ENCODE measurements around the gene PGLYRP3.
"Not testable (repeated sequence)": the region's sequence is repeated elsewhere in the genome, so short reads cannot be mapped to it uniquely, and the experiment has no call there.

Gene PGLYRP3

GRCh38 chr1:153337980-153338853 lies 25.5 kb upstream of the PGLYRP3 start:
- no peak overlapping the region for H3K4me3 ChIP-seq (ENCODE audit: low read length)
- peaks cover 39% of the 10 kb centered on the region for H3K27me3 ChIP-seq (replicated peaks; ENCODE audit: control insufficient read depth, insufficient read depth, low read length)
- no peaks in the 10 kb centered on the region for H3K36me3 ChIP-seq (ENCODE audit: control insufficient read depth, insufficient read depth, low read length, severe bottlenecking)
- no peak overlapping the region for H3K9ac ChIP-seq (ENCODE audit: low read length)
- no peaks in the 10 kb centered on the region for H3K9me3 ChIP-seq (ENCODE audit: control insufficient read depth, low read length)
- no peaks in the 10 kb centered on the region for H3K4me1 ChIP-seq (ENCODE audit: control insufficient read depth, insufficient read depth, low read length)
- DNase-seq (ENCODE audit: low read depth), result no peak

- H3K9me3 ChIP-seq (ENCODE audit: control insufficient read depth, low read length), result peaks cover 3% of the 10 kb centered on the region
- H3K27me3 ChIP-seq (replicated peaks; ENCODE audit: control insufficient read depth, insufficient read depth, low read length), result peaks cover 25% of the 10 kb centered on the region
- H3K4me3 ChIP-seq (ENCODE audit: low read length), result no peak overlapping the region
- no peaks in the 10 kb centered on the region for H3K36me3 ChIP-seq (ENCODE audit: control insufficient read depth, insufficient read depth, low read length, severe bottlenecking)
- no peaks in the 10 kb centered on the region for H3K4me1 ChIP-seq (ENCODE audit: control insufficient read depth, insufficient read depth, low read length)
- H3K9ac ChIP-seq (ENCODE audit: low read length), result no peak overlapping the region
- DNase-seq (ENCODE audit: low read depth), result no peak
These were observed 23.9 kb upstream of the PGLYRP3 start for GRCh38 chr1:153336650-153337049.

DNA sequence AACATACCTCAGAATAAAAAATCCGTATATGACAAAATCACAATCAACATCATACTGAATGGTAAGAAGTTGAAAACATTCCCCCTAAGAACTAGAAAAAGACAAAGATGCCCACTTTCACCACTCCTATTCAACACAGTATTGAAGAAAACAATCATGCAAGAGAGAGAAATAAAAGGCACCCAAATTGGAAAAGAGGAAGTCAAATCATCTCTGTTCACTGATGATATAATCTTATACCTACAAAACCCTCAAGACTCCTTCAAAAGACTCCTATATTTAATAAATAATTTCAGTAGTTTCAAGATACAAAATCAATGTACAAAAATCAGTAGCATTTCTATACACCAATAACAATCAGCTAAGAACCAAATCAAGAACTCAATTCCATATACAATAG lies 21.1 kb upstream of the PGLYRP3 start:
- H3K4me1 ChIP-seq (ENCODE audit: control insufficient read depth, insufficient read depth, low read length), result no peaks in the 10 kb centered on the region
- H3K9ac ChIP-seq (ENCODE audit: low read length), result no peak overlapping the region
- no peak overlapping the region for H3K4me3 ChIP-seq (ENCODE audit: low read length)
- peaks cover 13% of the 10 kb centered on the region for H3K27me3 ChIP-seq (replicated peaks; ENCODE audit: control insufficient read depth, insufficient read depth, low read length)
- H3K36me3 ChIP-seq (ENCODE audit: control insufficient read depth, insufficient read depth, low read length, severe bottlenecking), result no peaks in the 10 kb centered on the region
- DNase-seq (ENCODE audit: low read depth), result no peak
- H3K9me3 ChIP-seq (ENCODE audit: control insufficient read depth, low read length), result peaks cover 4% of the 10 kb centered on the region

DNA sequence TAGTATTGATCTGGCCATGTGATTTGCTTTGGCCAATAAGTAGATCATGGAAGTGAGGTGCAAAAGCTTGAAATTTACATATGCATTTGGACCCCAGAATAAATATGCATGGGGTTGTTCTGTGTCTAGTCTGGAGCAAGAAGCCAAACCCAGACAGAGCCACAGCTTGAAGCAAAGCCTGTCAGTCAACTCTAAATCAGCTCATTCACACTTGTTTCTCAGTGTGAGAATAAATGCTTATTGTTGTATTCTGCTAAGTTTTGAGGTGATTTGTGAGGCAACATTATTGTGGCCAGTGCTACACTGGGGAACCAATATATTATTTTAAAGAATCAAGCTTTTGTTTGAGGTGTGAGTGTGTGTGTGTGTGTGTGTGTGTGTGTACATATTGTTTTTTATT lies 12.2 kb upstream of the PGLYRP3 start:
- no peak for DNase-seq (ENCODE audit: low read depth)
- Histone ChIP-seq H3K9ac (ENCODE audit: low read length) (no peak overlapping the region), H3K4me1 (ENCODE audit: control insufficient read depth, insufficient read depth, low read length) (no peaks in the 10 kb centered on the region), H3K27me3 (replicated peaks; ENCODE audit: control insufficient read depth, insufficient read depth, low read length) (no peaks in the 10 kb centered on the region), H3K36me3 (ENCODE audit: control insufficient read depth, insufficient read depth, low read length, severe bottlenecking) (no peaks in the 10 kb centered on the region), H3K4me3 (ENCODE audit: low read length) (no peak overlapping the region), H3K9me3 (ENCODE audit: control insufficient read depth, low read length) (peaks cover 40% of the 10 kb centered on the region)

GRCh38 chr1:153322568-153322967 lies 9.8 kb upstream of the PGLYRP3 start:
- H3K9ac ChIP-seq (ENCODE audit: low read length), result no peak overlapping the region
- peaks cover 40% of the 10 kb centered on the region for H3K9me3 ChIP-seq (ENCODE audit: control insufficient read depth, low read length)
- no peak overlapping the region for H3K4me3 ChIP-seq (ENCODE audit: low read length)
- H3K36me3 ChIP-seq (ENCODE audit: control insufficient read depth, insufficient read depth, low read length, severe bottlenecking), result no peaks in the 10 kb centered on the region
- no peak for DNase-seq (ENCODE audit: low read depth)
- no peaks in the 10 kb centered on the region for H3K27me3 ChIP-seq (replicated peaks; ENCODE audit: control insufficient read depth, insufficient read depth, low read length)
- H3K4me1 ChIP-seq (ENCODE audit: control insufficient read depth, insufficient read depth, low read length), result no peaks in the 10 kb centered on the region

- DNase-seq (ENCODE audit: low read depth); H3K27me3 ChIP-seq (replicated peaks; ENCODE audit: control insufficient read depth, insufficient read depth, low read length); H3K4me1 ChIP-seq (ENCODE audit: control insufficient read depth, insufficient read depth, low read length); H3K9ac ChIP-seq (ENCODE audit: low read length); H3K36me3 ChIP-seq (ENCODE audit: control insufficient read depth, insufficient read depth, low read length, severe bottlenecking); H3K4me3 ChIP-seq (ENCODE audit: low read length): not testable (repeated sequence)
- peaks cover 19% of the 10 kb centered on the region for H3K9me3 ChIP-seq (ENCODE audit: control insufficient read depth, low read length)
These were observed 5.4 kb upstream of the PGLYRP3 start for GRCh38 chr1:153318145-153318544.

DNA sequence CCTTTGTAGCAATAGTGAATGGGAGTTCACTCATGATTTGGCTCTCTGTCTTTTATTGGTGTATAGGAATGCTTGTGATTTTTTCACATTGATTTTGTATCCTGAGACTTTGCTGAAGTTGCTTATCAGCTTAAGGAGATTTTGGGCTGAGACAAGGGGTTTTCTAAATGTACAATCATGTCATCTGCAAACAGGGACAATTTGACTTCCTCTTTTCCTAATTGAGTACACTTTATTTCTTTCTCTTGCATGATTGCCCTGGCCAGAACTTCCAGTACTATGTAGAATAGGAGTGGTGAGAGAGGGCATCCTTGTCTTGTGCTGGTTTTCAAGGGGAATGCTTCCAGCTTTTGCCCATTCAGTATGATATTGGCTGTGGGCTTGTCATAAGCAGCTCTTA lies 3.3 kb upstream of the PGLYRP3 start:
- H3K4me3 ChIP-seq (ENCODE audit: low read length), result not testable (repeated sequence)

DNA sequence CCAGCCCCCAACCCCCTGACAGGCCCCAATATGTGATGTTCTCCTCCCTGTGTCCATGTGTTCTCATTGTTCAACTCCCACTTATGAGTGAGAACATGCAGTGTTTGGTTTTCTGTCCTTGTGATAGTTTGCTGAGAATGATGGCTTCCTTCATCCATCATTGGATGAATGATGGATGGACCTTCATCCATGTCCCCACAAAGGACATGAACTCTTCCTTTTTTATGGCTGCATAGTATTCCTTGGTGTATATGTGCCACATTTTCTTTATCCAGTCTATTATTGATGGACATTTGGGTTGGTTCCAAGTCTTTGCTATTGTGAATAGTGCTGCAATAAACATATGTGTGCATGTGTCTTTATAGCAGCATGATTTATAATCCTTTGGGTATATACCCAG lies 1.6 kb upstream of the PGLYRP3 start:
- not testable (repeated sequence) for H3K4me1 ChIP-seq (ENCODE audit: control insufficient read depth, insufficient read depth, low read length); H3K9me3 ChIP-seq (ENCODE audit: control insufficient read depth, low read length); H3K4me3 ChIP-seq (ENCODE audit: low read length); H3K9ac ChIP-seq (ENCODE audit: low read length); H3K36me3 ChIP-seq (ENCODE audit: control insufficient read depth, insufficient read depth, low read length, severe bottlenecking); H3K27me3 ChIP-seq (replicated peaks; ENCODE audit: control insufficient read depth, insufficient read depth, low read length); DNase-seq (ENCODE audit: low read depth)

More for the DNA sequence above, 3.3 kb upstream of the PGLYRP3 start:
- not testable (repeated sequence) for H3K9me3 ChIP-seq (ENCODE audit: control insufficient read depth, low read length); H3K27me3 ChIP-seq (replicated peaks; ENCODE audit: control insufficient read depth, insufficient read depth, low read length); H3K36me3 ChIP-seq (ENCODE audit: control insufficient read depth, insufficient read depth, low read length, severe bottlenecking); DNase-seq (ENCODE audit: low read depth); H3K9ac ChIP-seq (ENCODE audit: low read length); H3K4me1 ChIP-seq (ENCODE audit: control insufficient read depth, insufficient read depth, low read length)

DNA sequence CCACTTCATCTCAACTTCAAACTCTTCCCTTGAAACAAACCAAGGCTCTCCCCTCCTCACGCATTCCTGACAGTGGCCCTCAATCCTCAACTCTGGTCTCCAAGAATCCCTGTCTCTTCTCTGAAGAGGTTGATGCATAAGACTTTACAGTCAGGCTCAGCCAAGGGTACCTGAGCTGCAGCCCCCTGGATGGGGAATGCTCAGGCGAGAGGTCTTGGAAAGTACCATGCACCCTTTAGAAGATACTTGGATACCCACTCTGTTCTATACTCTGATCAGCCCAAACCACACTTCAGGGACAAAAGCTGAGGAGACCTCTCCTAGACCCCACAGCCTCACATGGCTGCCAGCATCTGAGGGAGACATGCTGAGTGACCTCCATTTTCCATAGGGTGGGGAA lies 536 bp upstream of the PGLYRP3 start:
- Histone ChIP-seq H3K36me3 (ENCODE audit: control insufficient read depth, insufficient read depth, low read length, severe bottlenecking) (no peaks in the 10 kb centered on the region), H3K4me3 (ENCODE audit: low read length) (no peak overlapping the region), H3K4me1 (ENCODE audit: control insufficient read depth, insufficient read depth, low read length) (no peaks in the 10 kb centered on the region), H3K9me3 (ENCODE audit: control insufficient read depth, low read length) (no peaks in the 10 kb centered on the region), H3K9ac (ENCODE audit: low read length) (no peak overlapping the region), H3K27me3 (replicated peaks; ENCODE audit: control insufficient read depth, insufficient read depth, low read length) (peaks cover 10% of the 10 kb centered on the region)
- no peak for DNase-seq (ENCODE audit: low read depth)

DNA sequence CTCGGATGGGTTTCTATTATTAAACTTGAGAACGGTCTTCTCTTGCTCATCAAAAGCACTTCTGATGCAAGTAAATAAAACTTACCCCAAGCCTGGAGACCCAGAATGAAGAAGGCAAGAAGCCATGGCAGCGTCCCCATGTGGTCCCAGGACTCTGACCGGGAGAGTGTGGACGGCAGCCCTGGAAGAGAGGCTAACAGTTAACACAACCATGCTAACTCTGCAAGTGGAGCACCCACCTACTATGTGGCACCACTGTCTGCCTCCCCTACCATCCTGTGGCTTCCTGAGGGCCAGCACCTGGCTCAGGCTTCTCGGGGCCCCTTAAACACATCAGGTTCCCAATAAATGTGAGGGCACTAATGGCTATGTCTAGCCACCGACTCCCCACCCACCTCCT lies 2.2 kb downstream of the PGLYRP3 start:
- no peaks in the 10 kb centered on the region for H3K4me1 ChIP-seq (ENCODE audit: control insufficient read depth, insufficient read depth, low read length)
- no peak overlapping the region for H3K9ac ChIP-seq (ENCODE audit: low read length)
- no peak overlapping the region for H3K4me3 ChIP-seq (ENCODE audit: low read length)
- no peak for DNase-seq (ENCODE audit: low read depth)
- no peaks in the 10 kb centered on the region for H3K36me3 ChIP-seq (ENCODE audit: control insufficient read depth, insufficient read depth, low read length, severe bottlenecking)
- H3K9me3 ChIP-seq (ENCODE audit: control insufficient read depth, low read length), result no peaks in the 10 kb centered on the region
- peaks cover 13% of the 10 kb centered on the region for H3K27me3 ChIP-seq (replicated peaks; ENCODE audit: control insufficient read depth, insufficient read depth, low read length)

GRCh38 chr1:153309441-153309840 lies 3.3 kb downstream of the PGLYRP3 start:
- no peak for DNase-seq (ENCODE audit: low read depth)
- peaks cover 15% of the 10 kb centered on the region for H3K27me3 ChIP-seq (replicated peaks; ENCODE audit: control insufficient read depth, insufficient read depth, low read length)
- no peaks in the 10 kb centered on the region for H3K9me3 ChIP-seq (ENCODE audit: control insufficient read depth, low read length)
- no peaks in the 10 kb centered on the region for H3K36me3 ChIP-seq (ENCODE audit: control insufficient read depth, insufficient read depth, low read length, severe bottlenecking)
- no peak overlapping the region for H3K9ac ChIP-seq (ENCODE audit: low read length)
- H3K4me1 ChIP-seq (ENCODE audit: control insufficient read depth, insufficient read depth, low read length), result no peaks in the 10 kb centered on the region
- no peak overlapping the region for H3K4me3 ChIP-seq (ENCODE audit: low read length)

- peaks cover 22% of the 10 kb centered on the region for H3K27me3 ChIP-seq (replicated peaks; ENCODE audit: control insufficient read depth, insufficient read depth, low read length)
- DNase-seq (ENCODE audit: low read depth), result no peak
- H3K4me3 ChIP-seq (ENCODE audit: low read length), result no peak overlapping the region
These were observed 4.2 kb downstream of the PGLYRP3 start for GRCh38 chr1:153308540-153308939.

More at GRCh38 chr1:153308540-153308939, 4.2 kb downstream of the PGLYRP3 start:
- Histone ChIP-seq H3K36me3 (ENCODE audit: control insufficient read depth, insufficient read depth, low read length, severe bottlenecking) (no peaks in the 10 kb centered on the region), H3K4me1 (ENCODE audit: control insufficient read depth, insufficient read depth, low read length) (no peaks in the 10 kb centered on the region), H3K9me3 (ENCODE audit: control insufficient read depth, low read length) (no peaks in the 10 kb centered on the region), H3K9ac (ENCODE audit: low read length) (no peak overlapping the region)

Measured in adipocyte (in vitro differentiated cells).